Right cardiac atrium (tissue), 5 donors: ENCODE data around the gene PLCD4. TPM values are rescaled to one million over a fixed set of nuclear protein-coding genes. Genes with fewer than 3 reads are reported as not detected.

Experiments
- ATAC-seq, 2 donors: fragments of 200-7000 bp; cut with Tn5 transposase; one replicate each; pipeline versions ENCODE4 v1.8.0 to v1.9.1; 2020; ENCODE audit warnings: moderate library complexity in 2 of 2, mild to moderate bottlenecking in 1 of 2
- DNase-seq, 3 donors: peaks; one replicate each; pipeline ENCODE4 v3.0.0-alpha.2; 2020
- H3K27ac ChIP-seq: one replicate; pipeline ENCODE4 v1.5.1; 2013; ENCODE audit warnings: mild to moderate bottlenecking, low read length, control low read depth, moderate library complexity
- H3K27me3 ChIP-seq: one replicate; pipeline ENCODE4 v1.6.1; 2013; ENCODE audit not compliant: control insufficient read depth, insufficient read depth
- H3K4me1 ChIP-seq: one replicate; pipeline ENCODE4 v1.6.1; 2013; ENCODE audit warnings: low read length; ENCODE audit not compliant: control insufficient read depth, insufficient read depth
- H3K4me3 ChIP-seq: one replicate; pipeline ENCODE4 v1.5.1; 2013; ENCODE audit warnings: low read length, control low read depth
- H3K9me3 ChIP-seq: one replicate; pipeline ENCODE4 v1.6.1; 2013; ENCODE audit warnings: low read length; ENCODE audit not compliant: control insufficient read depth
- WGBS: extraction: QIAGEN DNeasy Blood & Tissue Kit; methylation state at CpG from one replicate; pipeline ENCODE4 v1.1.7; 2013; 5-methylcytosine and 5-hydroxymethylcytosine counted together
- intact Hi-C, 4 donors: fragments of 100-400 bp; cut with DNase I; formaldehyde crosslinking; loops; one replicate each; pipeline versions ENCODE4 v1.11.0 to v1.14.0; 2022 to 2023
- polyA plus RNA-seq: library from polyadenylated mRNA; stranded (reverse); fragments of 200-250 nt; gene quantifications from one replicate; pipeline ENCODE4 v1.2.3, GENCODE V29; 2013
- total RNA-seq, 4 donors: library from RNA; stranded (reverse); fragmentation: NEBNext Ultra II Directional; extraction: Animal tissue kit (Norgen Biotek cat#: 25700); gene quantifications; one replicate each; pipeline ENCODE4 v1.2.1, GENCODE V29; 2021
- donor health status: healthy with polysubstance abuse.
- donor health status: DM: no; HTN: yes; CAD: no.
- donor health status: DM: no; HTN: no; CAD: no.
- donor health status: DM: no; HTN: yes; CAD: no; lungs with severe emphysema.
- donor health status: DM: yes; HTN: yes; CAD: no.

The PLCD4 gene
- total and polyA plus RNA-seq, 5 donors, result 0.48 to 1.3 (median 0.79) TPM

- H3K4me1 ChIP-seq, result peaks cover 3% of the 10 kb centered on the region
Measured at GRCh38 chr2:218576854-218577253, 30.8 kb upstream of the PLCD4 start.

GRCh38 chr2:218577482-218578220 lies 30.0 kb upstream of the PLCD4 start:
- Histone ChIP-seq H3K4me3 (no peak overlapping the region), H3K4me1 (peaks cover 3% of the 10 kb centered on the region), H3K27ac (peak overlapping the region; percentile 57), H3K9me3 (no peaks in the 10 kb centered on the region), H3K27me3 (no peaks in the 10 kb centered on the region)
- ATAC-seq (peak in 1 of 2 donors; percentile 39), DNase-seq (no peak)
- 84% methylated on average over 3 of the region's 3 CpGs for WGBS
- intact Hi-C loops, result no loop called here

More at GRCh38 chr2:218576854-218577253, 30.8 kb upstream of the PLCD4 start:
- Histone ChIP-seq H3K4me3 (no peak overlapping the region), H3K9me3 (no peaks in the 10 kb centered on the region), H3K27me3 (no peaks in the 10 kb centered on the region), H3K27ac (no peak overlapping the region)
- intact Hi-C loops, result no loop called here
- 95% methylated on average over 4 of the region's 4 CpGs for WGBS
- DNase-seq (no peak), ATAC-seq (no peak)

GRCh38 chr2:218578272-218578877 lies 29.3 kb upstream of the PLCD4 start:
- WGBS, result 97% methylated on average over 3 of the region's 3 CpGs
- Histone ChIP-seq H3K27ac (no peak overlapping the region), H3K9me3 (no peaks in the 10 kb centered on the region), H3K4me3 (no peak overlapping the region), H3K27me3 (no peaks in the 10 kb centered on the region), H3K4me1 (peaks cover 3% of the 10 kb centered on the region)
- ATAC-seq (no peak), DNase-seq (no peak)
- intact Hi-C loops, result no loop called here

GRCh38 chr2:218582076-218582475 lies 25.6 kb upstream of the PLCD4 start:
- Histone ChIP-seq H3K4me3 (no peak overlapping the region), H3K9me3 (no peaks in the 10 kb centered on the region), H3K27ac (no peak overlapping the region), H3K27me3 (no peaks in the 10 kb centered on the region), H3K4me1 (peaks cover 3% of the 10 kb centered on the region)
- intact Hi-C loops, result no loop called here
- DNase-seq, result no peak
- 96% methylated on average over 7 of the region's 7 CpGs for WGBS
- ATAC-seq, result no peak

GRCh38 chr2:218583983-218584850 lies 23.5 kb upstream of the PLCD4 start:
- WGBS, result 96% methylated on average over 6 of the region's 6 CpGs
- DNase-seq, result no peak
- Histone ChIP-seq H3K4me3 (no peak overlapping the region), H3K27ac (no peak overlapping the region), H3K4me1 (no peaks in the 10 kb centered on the region), H3K27me3 (no peaks in the 10 kb centered on the region), H3K9me3 (no peaks in the 10 kb centered on the region)
- intact Hi-C loops, result no loop called here
- ATAC-seq, result no peak

GRCh38 chr2:218585541-218585940 lies 22.2 kb upstream of the PLCD4 start:
- no peaks in the 10 kb centered on the region for H3K27me3 ChIP-seq
- H3K27ac ChIP-seq, result no peak overlapping the region
- H3K4me3 ChIP-seq, result no peak overlapping the region
- WGBS, result 94% methylated on average over 1 of the region's 1 CpG
- no peak for ATAC-seq
- intact Hi-C loops, result no loop called here
- H3K4me1 ChIP-seq, result no peaks in the 10 kb centered on the region
- no peak for DNase-seq
- H3K9me3 ChIP-seq, result no peaks in the 10 kb centered on the region

DNA sequence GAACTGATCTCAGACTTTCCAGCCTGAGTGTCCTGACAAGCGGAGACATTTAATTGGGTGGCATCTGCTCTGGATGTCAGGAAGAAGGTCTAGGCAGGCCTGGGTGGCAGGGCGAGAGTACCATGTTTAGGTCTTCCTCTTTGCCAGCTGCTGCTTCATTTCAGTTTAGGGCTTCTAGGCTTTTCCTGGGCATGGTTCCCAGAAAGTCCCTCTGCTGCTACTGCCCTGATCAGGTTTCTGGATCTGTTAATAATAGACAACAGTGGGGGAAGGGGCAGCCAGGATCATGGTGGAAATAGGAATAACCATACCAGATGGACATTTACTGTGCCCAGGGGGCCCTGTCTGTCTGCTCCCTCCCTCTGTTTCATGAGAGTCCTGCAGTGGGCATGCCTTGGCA lies 2.3 kb upstream of the PLCD4 start:
- Histone ChIP-seq H3K27me3 (no peaks in the 10 kb centered on the region), H3K4me1 (peaks cover 7% of the 10 kb centered on the region), H3K27ac (no peak overlapping the region), H3K9me3 (no peaks in the 10 kb centered on the region), H3K4me3 (no peak overlapping the region)
- no peak for DNase-seq
- 67% methylated on average over 2 of the region's 2 CpGs for WGBS
- no peak for ATAC-seq
- intact Hi-C loops, result no loop called here

DNA sequence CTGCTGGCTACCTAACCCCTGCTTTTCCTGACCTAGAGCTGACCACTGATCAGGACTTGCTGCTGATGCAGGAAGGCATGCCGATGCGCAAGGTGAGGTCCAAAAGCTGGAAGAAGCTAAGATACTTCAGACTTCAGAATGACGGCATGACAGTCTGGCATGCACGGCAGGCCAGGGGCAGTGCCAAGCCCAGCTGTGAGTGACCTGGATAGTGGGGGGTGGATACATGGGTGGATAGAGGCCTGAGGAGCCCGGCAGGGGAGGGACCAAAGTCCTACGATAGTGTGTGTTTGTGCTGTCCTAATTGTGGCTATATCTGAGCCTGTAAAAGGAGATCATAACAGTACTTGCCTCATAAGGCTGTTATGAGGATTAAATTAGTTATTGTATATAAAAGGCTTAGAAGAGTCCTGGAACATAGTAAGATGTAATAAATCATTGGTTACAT lies 8.2 kb downstream of the PLCD4 start:
- Histone ChIP-seq H3K9me3 (no peaks in the 10 kb centered on the region), H3K4me3 (no peak overlapping the region), H3K27me3 (no peaks in the 10 kb centered on the region), H3K4me1 (no peaks in the 10 kb centered on the region), H3K27ac (no peak overlapping the region)
- ATAC-seq, result peak in 1 of 2 donors; percentile 21
- DNase-seq, result no peak
- 79% methylated on average over 6 of the region's 6 CpGs for WGBS
- intact Hi-C loops, result no loop called here

DNA sequence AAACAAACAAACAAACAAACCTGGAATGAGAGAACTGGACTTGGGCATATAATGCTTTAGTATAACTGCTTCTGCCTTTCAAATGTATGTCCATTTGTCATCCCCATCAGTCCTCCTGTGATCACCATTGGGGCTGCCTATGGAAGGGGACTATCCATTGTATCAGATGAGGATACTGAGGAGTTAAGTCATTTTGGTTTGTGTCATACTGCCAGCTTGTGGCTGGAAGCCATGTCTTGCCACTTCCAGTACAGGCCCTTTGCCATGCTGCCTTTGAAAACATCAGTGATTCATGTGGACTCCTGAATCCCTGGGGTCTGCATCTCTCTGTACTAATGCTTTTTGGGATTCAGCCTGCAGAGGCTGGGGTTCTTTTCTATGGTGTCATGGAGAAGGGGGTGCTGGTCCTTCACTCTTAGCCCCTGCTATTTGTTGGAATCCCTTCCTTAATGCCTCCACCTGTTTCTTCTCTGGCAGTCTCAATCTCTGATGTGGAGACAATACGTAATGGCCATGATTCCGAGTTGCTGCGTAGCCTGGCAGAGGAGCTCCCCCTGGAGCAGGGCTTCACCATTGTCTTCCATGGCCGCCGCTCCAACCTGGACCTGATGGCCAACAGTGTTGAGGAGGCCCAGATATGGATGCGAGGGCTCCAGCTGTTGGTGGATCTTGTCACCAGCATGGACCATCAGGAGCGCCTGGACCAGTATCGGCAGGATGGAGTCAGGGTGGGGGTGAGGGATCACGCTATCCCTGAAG lies 10.6 kb downstream of the PLCD4 start:
- no peak for DNase-seq
- no peak for ATAC-seq
- 87% methylated on average over 9 of the region's 9 CpGs for WGBS
- Histone ChIP-seq H3K4me3 (no peak overlapping the region), H3K4me1 (no peaks in the 10 kb centered on the region), H3K27ac (no peak overlapping the region), H3K9me3 (no peaks in the 10 kb centered on the region), H3K27me3 (no peaks in the 10 kb centered on the region)
- intact Hi-C loops, result no loop called here

DNA sequence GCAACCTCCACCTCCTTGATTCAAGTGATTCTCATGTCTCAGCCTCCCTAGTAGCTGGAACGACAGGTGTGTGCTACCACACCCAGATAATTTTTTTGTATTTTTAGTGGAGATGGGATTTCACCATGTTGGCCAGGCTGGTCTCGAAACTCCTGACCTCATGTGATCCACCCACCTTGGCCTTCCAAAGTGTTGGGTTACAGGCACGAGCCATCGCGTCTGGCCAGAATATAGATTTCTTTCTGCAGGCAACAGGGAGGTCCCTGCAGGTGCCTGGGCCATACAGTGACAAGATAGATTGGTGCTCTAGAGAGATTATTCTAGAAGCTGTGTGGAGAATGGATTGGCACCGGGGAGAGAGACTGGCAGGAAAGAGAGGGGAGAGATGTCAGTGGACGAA lies 13.3 kb downstream of the PLCD4 start:
- ATAC-seq, result no peak
- H3K9me3 ChIP-seq, result no peaks in the 10 kb centered on the region
- no peaks in the 10 kb centered on the region for H3K27me3 ChIP-seq
- no peak for DNase-seq
- no peaks in the 10 kb centered on the region for H3K4me1 ChIP-seq
- intact Hi-C loops, result no loop called here
- H3K27ac ChIP-seq, result no peak overlapping the region
- H3K4me3 ChIP-seq, result no peak overlapping the region
- WGBS, result 81% methylated on average over 7 of the region's 7 CpGs
